HG02870 (cell line): Measurements from ENCODE around the gene ZNF627.
"Not testable (repeated sequence)": the region's sequence is repeated elsewhere in the genome, so short reads cannot be mapped to it uniquely, and the experiment has no call there.

Experiments used
- ATAC-seq: cut with Tn5 transposase; IDR thresholded peaks from one replicate; pipeline ENCODE4 v1.9.1; 2021; ENCODE audit warnings: mild to moderate bottlenecking, moderate library complexity; ENCODE audit not compliant: unreplicated experiment

ZNF627 gene

GRCh38 chr19:11597202-11598102 is at the start of gene ZNF627:
Gene ZNF627, plus strand, starts transcription at chr19:11597483. Its CDS starts 145 bp downstream, at chr19:11597628.
- peak; percentile 98 for ATAC-seq

- no peak for ATAC-seq
Measured at GRCh38 chr19:11547929-11548700, 49.2 kb upstream of the ZNF627 start.

GRCh38 chr19:11549386-11549953 is 47.8 kb upstream of the ZNF627 start:
- ATAC-seq = no peak

- no peak for ATAC-seq
Measured at GRCh38 chr19:11550265-11550664, 47.0 kb upstream of the ZNF627 start.

GRCh38 chr19:11551603-11552235 is 45.6 kb upstream of the ZNF627 start:
- no peak for ATAC-seq

- ATAC-seq = no peak
Measured at GRCh38 chr19:11552666-11553372, 44.5 kb upstream of the ZNF627 start.

- no peak for ATAC-seq
Measured at GRCh38 chr19:11554160-11554559, 43.1 kb upstream of the ZNF627 start.

- ATAC-seq = no peak
Measured at GRCh38 chr19:11555246-11555645, 42.0 kb upstream of the ZNF627 start.

- no peak for ATAC-seq
Measured at GRCh38 chr19:11556634-11557420, 40.5 kb upstream of the ZNF627 start.

GRCh38 chr19:11558881-11559828 is 38.1 kb upstream of the ZNF627 start, which contains the start of gene ELOF1:
Gene ELOF1, minus strand, starts transcription at chr19:11559230. Its CDS starts 4,883 bp downstream, at chr19:11554347.
- ATAC-seq = peak; percentile 82

- no peak for ATAC-seq
Measured at GRCh38 chr19:11560404-11561051, 36.8 kb upstream of the ZNF627 start.

- no peak for ATAC-seq
Measured at GRCh38 chr19:11563532-11563931, 33.8 kb upstream of the ZNF627 start.

- ATAC-seq = not testable (repeated sequence)
Measured at GRCh38 chr19:11564082-11564807, 33.0 kb upstream of the ZNF627 start.

- not testable (repeated sequence) for ATAC-seq
Measured at GRCh38 chr19:11565649-11565980, 31.7 kb upstream of the ZNF627 start.

GRCh38 chr19:11566164-11566563 is 31.1 kb upstream of the ZNF627 start:
- no peak for ATAC-seq

GRCh38 chr19:11570039-11570462 is 27.2 kb upstream of the ZNF627 start:
- ATAC-seq = no peak

GRCh38 chr19:11573354-11573753 is 23.9 kb upstream of the ZNF627 start:
- not testable (repeated sequence) for ATAC-seq
